HepG2 (cell line): ENCODE data around the gene METTL23. TPM values are rescaled to one million over a fixed set of nuclear protein-coding genes. Genes with fewer than 3 reads are reported as not detected.
A peak's percentile ranks its signal among the peaks of the same experiment; 100 is the strongest.

Experiments used
- BRD4 ChIP-seq: sonication (generic); formaldehyde crosslinking; IDR thresholded peaks from 2 replicates; pipeline ENCODE4 v1.4.0; 2020; ENCODE audit warnings: missing genetic modification reagents
- FOXO1 ChIP-seq: sonication (generic); formaldehyde crosslinking; IDR thresholded peaks from 2 replicates; pipeline ENCODE4 v1.4.0; 2020; ENCODE audit warnings: missing genetic modification reagents
- GLI4 ChIP-seq: sonication (generic); formaldehyde crosslinking; IDR thresholded peaks from 2 replicates; pipeline ENCODE4 v1.5.1; 2020; ENCODE audit warnings: missing genetic modification reagents, mild to moderate bottlenecking, moderate library complexity, borderline replicate concordance
- IKZF4 ChIP-seq: sonication (generic); formaldehyde crosslinking; IDR thresholded peaks from 2 replicates; pipeline ENCODE4 v1.5.1; 2020; ENCODE audit warnings: borderline replicate concordance, mild to moderate bottlenecking, low read depth, missing genetic modification reagents; ENCODE audit errors: not compliant biosample characterization
- POGK ChIP-seq: sonication (generic); formaldehyde crosslinking; conservative IDR thresholded peaks from 2 replicates; pipeline ENCODE4 v1.8.0; 2022; ENCODE audit warnings: mild to moderate bottlenecking, moderate library complexity, missing genetic modification reagents
- SRSF9 ChIP-seq: fragments of 200-400 bp; formaldehyde crosslinking; IDR thresholded peaks from 2 replicates; pipeline ENCODE4 v1.6.1; 2018; ENCODE audit warnings: borderline replicate concordance, mild to moderate bottlenecking, low read depth, low read length; ENCODE audit not compliant: insufficient read depth, poor library complexity, severe bottlenecking
- ZBTB42 ChIP-seq: sonication (generic); formaldehyde crosslinking; IDR thresholded peaks from 2 replicates; pipeline ENCODE4 v1.5.0; 2020; ENCODE audit warnings: mild to moderate bottlenecking, missing genetic modification reagents
- ZNF121 ChIP-seq: sonication (generic); formaldehyde crosslinking; IDR thresholded peaks from 2 replicates; pipeline ENCODE4 v1.5.0; 2020; ENCODE audit warnings: mild to moderate bottlenecking, missing genetic modification reagents
- ZNF414 ChIP-seq: sonication (generic); formaldehyde crosslinking; IDR thresholded peaks from 2 replicates; pipeline ENCODE4 v1.5.0; 2020; ENCODE audit warnings: missing genetic modification reagents
- ZNF460 ChIP-seq: sonication (generic); formaldehyde crosslinking; IDR thresholded peaks from 2 replicates; pipeline ENCODE4 v1.5.1; 2020; ENCODE audit warnings: missing genetic modification reagents, mild to moderate bottlenecking, borderline replicate concordance
- ZNF616 ChIP-seq: sonication (generic); formaldehyde crosslinking; IDR thresholded peaks from 2 replicates; pipeline ENCODE4 v1.5.0; 2020; ENCODE audit warnings: low read depth, mild to moderate bottlenecking, missing genetic modification reagents
- ZNF678 ChIP-seq: sonication (generic); formaldehyde crosslinking; IDR thresholded peaks from 2 replicates; pipeline ENCODE4 v1.4.0; 2020; ENCODE audit warnings: mild to moderate bottlenecking, missing genetic modification reagents
- ZNF710 ChIP-seq: sonication (generic); formaldehyde crosslinking; IDR thresholded peaks from 2 replicates; pipeline ENCODE4 v1.5.0; 2020; ENCODE audit warnings: mild to moderate bottlenecking, missing genetic modification reagents, borderline replicate concordance
- polyA plus RNA-seq, 8 experiments: library from polyadenylated mRNA; depleted of rRNA in 3 of 8; stranded (reverse) in 7 of 8; unstranded in 1 of 8; fragments of >200 nt; fragmentation: Illumina TruSeq in 4 of 8; extraction: Trizol in 4 of 8; gene quantifications; 2 replicates each; pipeline versions ENCODE4 v1.2.1 to v1.2.3, GENCODE V29; 2011 to 2016; ENCODE audit warnings: low read depth in 4 of 8, missing spikeins in 1 of 8, mixed read lengths in 1 of 8; ENCODE audit not compliant: insufficient read depth in 1 of 8
- total RNA-seq, 5 experiments: library from RNA; depleted of rRNA; stranded (reverse); fragments of >200 nt; fragmentation: Illumina TruSeq; extraction: Trizol; gene quantifications; 2 replicates each; pipeline ENCODE4 v1.2.3, GENCODE V29; 2016; ENCODE audit warnings: low read depth in 1 of 5

The METTL23 gene
- total and polyA plus RNA-seq, 2 of the 13 experiments (the other 11 are each of a cell fraction or from before 2014, with no cell fraction given) = 39.9 to 104 TPM

- TF ChIP-seq BRD4 (CRISPR knock-in tag) = 0 out of 2 replicates have a peak, but pooled peaks have one; percentile 18
- peak; percentile 75; the same call in 1 of the 2 replicates for TF ChIP-seq ZBTB42 (CRISPR knock-in tag)
- no peak for TF ChIP-seq ZNF616 (CRISPR knock-in tag)
- TF ChIP-seq ZNF460 = peak; percentile 7; the same call in 1 of the 2 replicates
- no peak for TF ChIP-seq SRSF9
- TF ChIP-seq ZNF678 (CRISPR knock-in tag) = no peak
- no peak for TF ChIP-seq GLI4 (CRISPR knock-in tag)
- peak; percentile 90; the same call in 1 of the 2 replicates for TF ChIP-seq FOXO1
- TF ChIP-seq ZNF710 (CRISPR knock-in tag) = peak; percentile 87; the same call in 1 of the 2 replicates
- no peak for TF ChIP-seq ZNF121 (CRISPR knock-in tag)
- no peak for TF ChIP-seq ZNF414 (CRISPR knock-in tag)
- TF ChIP-seq POGK (CRISPR knock-in tag) = no peak
- no peak for TF ChIP-seq IKZF4 (CRISPR knock-in tag)
Measured at GRCh38 chr17:76691379-76692191, 35.1 kb upstream of the METTL23 start (continued).
